Small intestine (tissue), 7 donors: ENCODE measurements around the gene EHMT2. TPM values are rescaled to one million over a fixed set of nuclear protein-coding genes. Genes with fewer than 3 reads are reported as not detected.
"Not testable (repeated sequence)": the region's sequence is repeated elsewhere in the genome, so short reads cannot be mapped to it uniquely, and the experiment has no call there.

Source experiments
- DNase-seq, 2 donors: peaks; one replicate each; pipeline versions ENCODE4 v3.0.0 to v3.0.0-alpha.2; 2013
- FAIRE-seq: peaks from 2 replicates; lab custom pipeline; 2012; peaks lifted over from hg19 to GRCh38; lab: Jason Lieb, UNC
- H3K27ac ChIP-seq, 3 donors: one replicate each; pipeline ENCODE4 v1.5.1; 2013; ENCODE audit warnings: low read length in 2 of 3, mild to moderate bottlenecking in 2 of 3, control low read depth in 1 of 3, inconsistent platforms in 1 of 3, low read depth in 1 of 3, moderate library complexity in 1 of 3
- H3K27me3 ChIP-seq, 3 donors: one replicate each; pipeline ENCODE4 v1.6.1; 2013; ENCODE audit warnings: low read length in 3 of 3, inconsistent platforms in 1 of 3; ENCODE audit not compliant: control insufficient read depth in 3 of 3, insufficient read depth in 3 of 3
- H3K36me3 ChIP-seq, 3 donors: one replicate each; pipeline ENCODE4 v1.6.1; 2013; ENCODE audit warnings: low read length in 3 of 3, inconsistent platforms in 1 of 3, low read depth in 1 of 3, mild to moderate bottlenecking in 1 of 3, moderate library complexity in 1 of 3; ENCODE audit not compliant: control insufficient read depth in 3 of 3, insufficient read depth in 2 of 3
- H3K4me1 ChIP-seq, 3 donors: one replicate each; pipeline ENCODE4 v1.6.1; 2013; ENCODE audit warnings: low read length in 2 of 3, inconsistent platforms in 1 of 3, low read depth in 1 of 3, mild to moderate bottlenecking in 1 of 3, moderate library complexity in 1 of 3; ENCODE audit not compliant: control insufficient read depth in 3 of 3, insufficient read depth in 2 of 3
- H3K4me3 ChIP-seq, 3 donors: one replicate each; pipeline ENCODE4 v1.5.1; 2013; ENCODE audit warnings: low read length in 3 of 3, control low read depth in 1 of 3, inconsistent platforms in 1 of 3, low read depth in 1 of 3, mild to moderate bottlenecking in 1 of 3, moderate library complexity in 1 of 3
- H3K9me3 ChIP-seq, 2 donors: one replicate each; pipeline ENCODE4 v1.6.1; 2013; ENCODE audit warnings: low read depth in 1 of 2, low read length in 1 of 2; ENCODE audit not compliant: control insufficient read depth in 2 of 2, insufficient read depth in 1 of 2
- WGBS, 3 donors: extraction: QIAGEN DNeasy Blood & Tissue Kit; methylation state at CpG; one replicate each; pipeline ENCODE4 v1.1.7; 2013; 5-methylcytosine and 5-hydroxymethylcytosine counted together
- polyA plus RNA-seq, 4 donors: library from polyadenylated mRNA; stranded (reverse) in 3 of 4; unstranded in 1 of 4; fragments of 200-250 nt in 3 of 4; fragments of 120-200 nt in 1 of 4; gene quantifications; one replicate each; pipeline versions ENCODE4 v1.2.1 to v1.2.3, GENCODE V29; 2013
- donor health status: healthy with polysubstance abuse.
- donor health status: control.
- donor health status: control.
- donor health status: Bipolar disorder and iron deficiency.
- donor health status: healthy.

The EHMT2 gene
- polyA plus RNA-seq, 4 donors, result 27.8 to 50.3 (median 37.4) TPM

DNA sequence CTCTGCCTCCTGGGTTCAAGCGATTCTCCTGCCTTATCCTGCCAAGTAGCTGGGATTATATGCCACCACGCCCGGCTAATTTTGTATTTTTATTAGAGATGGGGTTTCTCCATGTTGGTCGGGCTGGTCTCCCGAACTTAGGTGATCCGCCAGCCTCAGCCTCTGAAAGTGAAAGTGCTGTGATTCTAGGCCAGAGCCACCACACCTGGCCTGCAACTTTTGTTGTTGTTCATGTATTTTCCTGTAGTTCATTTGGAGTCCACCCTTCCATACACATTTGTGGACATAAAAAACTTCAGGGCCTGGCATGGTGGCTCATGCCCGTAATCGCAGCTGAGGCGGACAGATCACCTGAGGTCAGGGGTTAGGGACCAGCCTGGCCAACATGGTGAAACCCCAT lies 55.4 kb downstream of the EHMT2 start:
- H3K4me1 ChIP-seq, result peaks cover 4 to 15% (median 5%) of the 10 kb centered on the region in 3 donors
- FAIRE-seq (no peak), DNase-seq (no peak)
- no peak overlapping the region for H3K27ac ChIP-seq
- no peaks in the 10 kb centered on the region for H3K27me3 ChIP-seq
- no peak overlapping the region for H3K4me3 ChIP-seq
- no peaks in the 10 kb centered on the region for H3K9me3 ChIP-seq
- WGBS, 3 donors, result 46 to 70% (median 51%) methylated on average over 8 to 9 of the region's 9 CpGs
- H3K36me3 ChIP-seq, result peaks cover 10 to 47% (median 17%) of the 10 kb centered on the region in 3 donors

DNA sequence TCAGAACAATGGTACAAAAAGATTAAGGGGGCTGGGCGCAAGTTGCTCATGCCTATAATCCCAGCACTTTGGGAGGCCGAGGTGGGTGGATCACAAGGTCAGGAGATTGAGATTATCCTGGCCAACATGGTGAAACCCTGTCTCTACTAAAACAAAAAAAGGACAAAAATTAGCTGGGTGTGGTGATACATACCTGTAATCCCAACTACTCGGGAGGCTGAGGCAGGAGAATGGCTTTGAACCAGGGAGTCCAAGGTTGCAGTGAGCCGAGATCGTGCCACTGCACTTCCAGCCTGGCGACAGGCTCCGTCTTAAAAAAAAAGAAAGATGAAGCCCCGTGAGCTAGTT lies 57.7 kb downstream of the EHMT2 start:
- not testable (repeated sequence) for H3K9me3 ChIP-seq, H3K4me3 ChIP-seq, DNase-seq, FAIRE-seq, H3K27me3 ChIP-seq, H3K27ac ChIP-seq
- Histone ChIP-seq H3K36me3 (peaks cover 11 to 52% (median 17%) of the 10 kb centered on the region in 3 donors), H3K4me1 (peaks cover 4 to 24% (median 11%) of the 10 kb centered on the region in 3 donors)
- 81 to 86% (median 84%) methylated on average over 8 of the region's 8 CpGs for WGBS, 3 donors

DNA sequence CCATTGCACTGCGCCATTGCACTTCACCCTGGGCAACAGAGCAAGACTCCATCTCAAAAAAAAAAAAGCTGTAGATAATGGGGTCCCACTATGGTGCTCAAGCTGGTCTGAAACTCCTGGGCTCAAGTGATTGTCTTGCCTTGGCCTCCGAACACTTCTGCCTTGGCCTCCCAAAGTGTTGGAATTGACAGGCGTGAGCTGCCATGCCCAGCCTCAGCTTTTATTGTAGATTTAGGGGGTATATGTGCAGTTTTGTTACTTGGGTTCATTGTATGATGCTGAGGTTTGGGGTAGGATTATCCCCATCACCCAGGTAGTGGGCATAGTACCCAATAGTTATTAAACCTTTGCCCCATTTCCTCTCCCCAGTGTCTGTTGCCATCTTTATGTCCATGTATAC lies 58.5 kb downstream of the EHMT2 start:
- FAIRE-seq (no peak), DNase-seq (no peak)
- Histone ChIP-seq H3K36me3 (peaks cover 11 to 52% (median 17%) of the 10 kb centered on the region in 3 donors), H3K9me3 (no peaks in the 10 kb centered on the region), H3K27ac (no peak overlapping the region), H3K27me3 (no peaks in the 10 kb centered on the region), H3K4me3 (no peak overlapping the region), H3K4me1 (peaks cover 4 to 27% (median 11%) of the 10 kb centered on the region in 3 donors)
- 97 to 98% (median 97%) methylated on average over 3 of the region's 3 CpGs for WGBS, 3 donors

DNA sequence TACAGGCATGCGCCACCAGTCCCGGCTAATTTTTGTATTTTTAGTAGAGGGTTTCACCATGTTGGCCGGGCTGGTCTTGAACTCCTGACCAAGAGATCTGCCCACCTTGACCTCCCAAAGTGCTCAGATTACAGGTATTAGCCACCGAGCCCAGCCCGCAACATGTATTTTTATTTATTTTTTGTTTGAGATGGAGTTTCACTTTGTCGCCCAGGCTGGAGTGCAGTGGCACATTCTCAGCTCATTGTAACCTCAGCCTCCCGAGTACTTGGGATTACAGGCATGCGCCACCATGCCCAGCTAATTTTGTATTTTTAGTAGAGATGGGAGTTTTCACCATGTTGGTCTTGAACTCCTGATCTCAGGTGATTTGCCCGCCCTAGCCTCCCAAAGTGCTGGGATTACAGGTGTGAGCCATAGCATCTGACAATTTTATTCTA lies 59.4 kb downstream of the EHMT2 start:
- not testable (repeated sequence) for H3K4me3 ChIP-seq, FAIRE-seq, H3K27me3 ChIP-seq, DNase-seq, H3K9me3 ChIP-seq
- Histone ChIP-seq H3K27ac (peak overlapping the region in 1 of 3 donors; percentile 80), H3K36me3 (peaks cover 11 to 52% (median 15%) of the 10 kb centered on the region in 3 donors), H3K4me1 (peaks cover 4 to 28% (median 11%) of the 10 kb centered on the region in 3 donors)
- 69 to 79% (median 75%) methylated on average over 9 of the region's 9 CpGs for WGBS, 3 donors

GRCh38 chr6:31837369-31838113 lies 60.0 kb downstream of the EHMT2 start:
- H3K27ac ChIP-seq, result peak overlapping the region; percentile 24 to 88 (median 80)
- H3K27me3 ChIP-seq, result no peaks in the 10 kb centered on the region
- peak; percentile 64 to 75 for DNase-seq
- H3K4me1 ChIP-seq, result peaks cover 4 to 33% (median 11%) of the 10 kb centered on the region in 3 donors
- peaks cover 11 to 54% (median 15%) of the 10 kb centered on the region in 3 donors for H3K36me3 ChIP-seq
- no peak for FAIRE-seq
- 7 to 23% (median 10%) methylated on average over 1 of the region's 1 CpG for WGBS, 3 donors
- H3K4me3 ChIP-seq, result peak overlapping the region in 2 of 3 donors; percentile 13 to 96
- no peaks in the 10 kb centered on the region for H3K9me3 ChIP-seq

GRCh38 chr6:31836474-31837368 lies 60.8 kb downstream of the EHMT2 start:
- no peaks in the 10 kb centered on the region for H3K27me3 ChIP-seq
- no peak for FAIRE-seq
- 8 to 11% (median 8%) methylated on average over 12 of the region's 12 CpGs for WGBS, 3 donors

DNA sequence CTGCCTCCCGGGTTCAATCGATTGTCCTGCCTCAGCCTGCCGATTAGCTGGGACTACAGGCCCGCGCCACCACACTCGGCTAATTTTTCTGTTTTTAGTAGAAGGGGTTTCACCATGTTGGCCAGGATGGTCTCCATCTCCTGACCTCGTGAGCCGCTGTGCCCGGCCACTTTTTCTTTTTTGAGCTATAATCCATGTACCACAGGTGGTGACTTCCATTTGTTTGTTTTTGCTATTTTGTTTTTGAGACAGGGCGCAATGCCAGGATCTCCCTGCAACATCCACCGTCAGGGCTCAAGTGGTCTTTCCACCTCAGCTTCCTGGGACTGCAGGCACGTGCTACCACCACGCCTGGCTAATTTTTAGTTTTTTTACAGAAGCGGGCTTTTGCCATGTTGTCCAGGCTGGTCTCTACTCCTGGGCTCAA lies 61.4 kb downstream of the EHMT2 start:
- Histone ChIP-seq H3K36me3 (peaks cover 11 to 49% (median 15%) of the 10 kb centered on the region in 3 donors), H3K4me3 (peak overlapping the region; percentile 27 to 96 (median 81)), H3K27me3 (no peaks in the 10 kb centered on the region), H3K27ac (peak overlapping the region; percentile 16 to 88 (median 80)), H3K9me3 (no peaks in the 10 kb centered on the region), H3K4me1 (peaks cover 4 to 38% (median 11%) of the 10 kb centered on the region in 3 donors)
- WGBS, 3 donors, result 2 to 8% (median 5%) methylated on average over 14 of the region's 14 CpGs
- DNase-seq (no peak), FAIRE-seq (no peak)

More at GRCh38 chr6:31836474-31837368, 60.8 kb downstream of the EHMT2 start:
- DNase-seq, result no peak
- Histone ChIP-seq H3K27ac (peak overlapping the region; percentile 24 to 88 (median 80)), H3K9me3 (no peaks in the 10 kb centered on the region), H3K4me3 (peak overlapping the region; percentile 27 to 96 (median 81)), H3K4me1 (peaks cover 4 to 34% (median 11%) of the 10 kb centered on the region in 3 donors), H3K36me3 (peaks cover 11 to 51% (median 15%) of the 10 kb centered on the region in 3 donors)
